Activated CD8-positive, alpha-beta memory T cell treated with anti-CD3 and anti-CD28 coated beads for 24 hours (primary cell): ENCODE measurements around the gene SCYGR7.
"Not testable (repeated sequence)": the region's sequence is repeated elsewhere in the genome, so short reads cannot be mapped to it uniquely, and the experiment has no call there.

Experiments used
- DNase-seq: peaks from one replicate; pipeline ENCODE4 v3.0.0-alpha.2; 2020

The SCYGR7 gene, protein sequence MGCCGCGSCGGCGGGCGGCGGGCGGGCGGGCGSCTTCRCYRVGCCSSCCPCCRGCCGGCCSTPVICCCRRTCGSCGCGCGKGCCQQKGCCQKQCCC

DNA sequence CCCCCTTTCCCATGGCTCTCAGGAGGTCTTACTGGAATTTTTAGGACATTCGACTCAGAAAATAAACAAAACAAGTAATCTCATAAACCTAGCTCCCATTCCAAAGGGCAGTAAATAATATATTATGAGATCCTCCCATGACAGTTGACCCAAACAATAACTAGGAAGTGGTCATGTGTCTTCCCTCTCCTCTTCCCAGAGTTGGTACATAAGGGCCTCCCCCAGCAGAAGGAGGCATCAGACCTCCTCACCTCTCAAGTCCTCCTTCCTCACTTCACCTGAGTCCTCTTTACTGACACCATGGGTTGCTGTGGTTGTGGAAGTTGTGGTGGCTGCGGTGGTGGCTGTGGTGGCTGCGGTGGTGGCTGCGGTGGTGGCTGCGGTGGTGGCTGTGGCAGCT is at the start of gene SCYGR7:
SCYGR7 (plus strand) TSS at position 301 of the 400 bp plus-strand sequence; CDS start at position 301, 0 bp downstream.
- DNase-seq, result no peak

DNA sequence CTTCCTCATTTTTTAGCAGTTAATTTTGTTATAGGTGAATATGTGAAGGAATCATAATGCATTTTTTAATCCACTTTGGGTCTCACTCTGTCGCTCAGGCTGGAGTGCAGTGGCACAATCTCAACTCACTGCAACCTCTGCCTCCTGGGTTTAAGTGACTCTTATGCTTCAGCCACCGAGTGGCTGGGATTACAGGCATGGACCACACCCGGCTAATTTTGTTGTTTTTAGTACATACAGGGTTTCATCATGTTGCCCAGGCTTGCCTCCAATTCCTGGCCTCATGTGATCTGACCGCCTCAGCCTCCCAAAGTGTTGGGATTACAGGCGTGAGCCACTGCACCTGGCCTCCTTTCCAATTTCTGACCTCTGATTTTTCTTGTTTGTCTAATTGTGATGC is 43.9 kb upstream of the SCYGR7 start:
- no peak for DNase-seq

DNA sequence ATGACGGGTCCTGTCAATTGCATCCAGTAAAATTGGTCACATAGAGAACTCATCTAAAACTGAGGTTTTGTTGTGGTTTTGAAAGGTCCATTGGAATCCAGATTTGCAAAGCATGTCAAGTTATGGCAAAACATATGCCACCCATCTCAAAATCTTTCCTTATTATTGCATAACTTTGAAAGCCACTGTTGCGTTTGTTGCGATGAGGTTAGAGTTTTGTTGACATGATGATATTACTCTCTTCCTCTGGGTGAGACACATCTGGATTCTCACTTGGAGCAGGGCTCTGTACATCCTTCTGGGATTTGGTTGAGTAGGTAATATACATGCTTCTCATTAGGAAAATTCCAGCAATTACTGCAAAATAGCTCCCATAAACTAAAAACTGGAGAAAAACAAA is 40.9 kb upstream of the SCYGR7 start:
- no peak for DNase-seq

DNA sequence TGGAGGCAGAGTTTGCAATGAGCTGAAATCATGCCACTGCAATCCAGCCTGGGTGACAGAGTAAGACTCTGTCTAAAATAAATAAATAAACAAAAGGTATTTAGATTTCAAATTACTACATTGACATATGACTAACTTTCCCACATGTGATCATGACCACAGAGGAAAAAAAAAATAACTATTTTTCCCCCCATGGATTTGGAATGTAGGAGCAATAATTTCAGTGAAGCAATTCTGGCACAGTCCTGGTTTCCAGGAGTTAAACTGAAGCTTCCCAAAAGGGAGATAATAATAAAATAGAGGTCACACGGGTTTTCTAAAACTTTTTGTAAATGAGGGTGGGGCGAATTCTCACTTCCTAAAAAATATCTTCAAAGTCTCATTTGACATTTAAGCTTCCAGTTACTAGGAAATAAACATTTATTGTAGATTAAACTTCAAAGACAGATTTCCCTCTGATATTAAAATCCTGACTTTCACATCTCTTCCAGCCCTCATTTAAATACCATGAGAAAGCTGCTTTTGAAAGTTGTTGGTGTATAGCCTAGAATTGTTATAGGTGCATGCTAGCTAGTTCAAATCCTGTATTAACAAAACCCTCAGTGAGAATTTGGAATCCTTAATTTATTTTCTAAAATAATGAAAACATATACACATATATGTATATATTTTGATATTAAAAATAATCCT is 31.0 kb upstream of the SCYGR7 start:
- DNase-seq, result no peak

DNA sequence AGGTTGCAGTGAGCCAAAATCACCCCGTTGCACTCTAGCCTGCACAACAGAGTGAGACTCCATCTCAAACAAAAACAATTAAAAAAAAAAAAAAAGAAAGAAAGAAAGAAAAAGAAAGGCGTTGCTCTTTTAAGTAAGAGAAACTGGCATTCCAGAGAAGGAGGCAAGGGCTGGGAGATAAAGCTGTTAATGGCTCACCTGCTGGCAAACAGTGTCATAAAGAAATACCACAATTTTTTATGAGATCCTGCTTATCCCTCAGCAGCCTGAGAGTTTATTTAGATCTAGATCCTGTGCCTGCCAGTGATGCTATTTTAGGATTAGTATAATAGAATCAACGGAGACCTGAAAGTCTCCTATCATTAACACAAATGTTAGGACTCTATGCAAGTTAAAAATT is 26.6 kb upstream of the SCYGR7 start:
- DNase-seq, result no peak

DNA sequence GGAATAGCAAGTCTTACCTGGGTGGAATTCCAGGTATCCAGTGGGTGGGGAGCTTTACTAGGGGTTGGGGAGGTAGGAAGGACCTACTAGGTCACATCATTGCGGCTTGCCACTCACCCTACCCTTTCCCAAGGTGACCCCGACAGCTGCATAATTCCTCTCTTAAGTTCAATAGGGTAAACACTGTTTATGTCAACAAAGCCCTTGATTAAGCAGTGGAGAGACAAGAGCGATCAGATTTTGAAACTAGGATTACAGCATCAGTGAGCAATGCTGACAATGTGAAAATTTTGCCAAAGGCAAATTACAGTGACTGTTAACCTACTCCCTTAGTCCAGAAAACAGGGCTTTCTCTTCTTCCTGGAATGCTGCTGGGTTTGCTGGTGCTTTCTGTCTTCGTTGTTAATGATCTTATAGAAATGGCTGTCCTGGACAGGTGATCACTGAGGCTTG is 24.8 kb upstream of the SCYGR7 start:
- DNase-seq, result no peak

DNA sequence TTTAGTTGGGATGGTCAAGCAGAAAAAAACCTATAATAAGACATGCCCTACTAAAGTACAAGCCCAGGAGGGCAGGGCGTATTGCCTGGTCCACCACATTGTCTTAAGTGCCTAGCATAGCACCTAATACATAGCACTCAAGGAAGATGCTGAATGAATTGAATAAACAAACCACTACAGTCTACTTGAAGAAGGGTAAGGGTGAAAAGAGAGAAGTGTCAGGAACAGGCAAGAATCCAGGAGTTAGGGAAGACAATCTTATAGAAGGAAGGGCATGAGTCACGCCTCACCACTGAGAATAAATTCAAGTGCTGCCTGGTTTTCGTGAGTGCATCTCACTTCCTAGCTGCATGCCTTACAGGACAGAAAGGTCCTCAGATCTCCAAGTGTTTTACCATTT is 24.2 kb upstream of the SCYGR7 start:
- DNase-seq, result no peak

DNA sequence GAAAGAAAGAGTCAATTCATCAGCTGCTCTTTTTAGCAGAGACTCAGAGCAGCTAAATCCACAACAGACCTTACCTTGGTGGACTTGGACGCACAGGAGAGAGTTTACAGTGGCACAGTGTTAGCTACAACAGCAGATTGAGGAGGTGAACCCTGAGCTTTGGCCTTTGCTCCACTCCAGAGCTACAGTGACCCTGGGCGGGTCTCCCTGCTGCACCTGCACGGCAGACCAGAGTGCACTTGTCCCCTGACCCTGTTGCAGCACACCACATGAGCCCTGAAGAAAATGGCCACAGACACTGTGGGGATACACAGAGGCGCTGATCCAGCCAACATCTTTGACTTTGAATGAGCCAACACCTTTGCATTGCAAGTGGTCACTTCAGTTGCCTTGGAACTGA is 21.3 kb upstream of the SCYGR7 start:
- no peak for DNase-seq

DNA sequence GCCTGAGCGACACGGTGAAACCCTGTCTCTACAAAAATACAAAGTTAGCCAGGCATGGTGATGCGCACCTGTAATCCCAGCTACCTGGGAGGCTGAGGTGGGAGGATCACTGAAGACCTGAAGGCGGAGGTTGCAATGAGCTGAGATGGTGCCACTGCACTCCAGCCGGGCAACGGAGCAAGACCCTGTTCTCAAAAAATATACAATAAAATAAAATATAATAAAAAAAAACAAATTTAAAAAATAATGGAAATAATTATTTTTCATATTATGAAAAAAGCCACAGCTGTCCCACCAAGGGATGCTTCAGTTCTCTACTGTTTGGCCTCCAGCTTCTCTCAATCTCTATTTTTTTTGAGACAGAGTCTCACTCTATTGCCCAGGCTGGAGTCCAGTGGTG is 20.7 kb upstream of the SCYGR7 start:
- DNase-seq, result no peak

DNA sequence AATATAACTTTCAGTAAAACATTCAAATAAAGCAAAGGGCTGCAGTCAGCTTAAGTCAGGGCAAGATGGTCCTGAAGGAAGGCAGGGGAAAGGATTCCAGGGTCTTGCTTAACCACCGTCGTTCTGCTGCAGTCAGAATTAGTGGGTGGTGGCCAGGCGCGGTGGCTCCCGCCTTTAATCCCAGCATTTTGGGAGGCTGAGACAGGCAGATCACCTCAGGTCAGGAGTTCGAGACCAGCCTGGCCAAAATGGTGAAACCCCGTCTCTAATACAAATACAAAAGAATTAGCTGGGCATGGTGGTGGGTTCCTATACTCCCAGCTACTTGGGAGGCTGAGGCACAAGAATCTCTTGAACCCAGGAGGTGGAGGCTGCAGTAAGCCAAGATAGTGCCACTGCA is 17.1 kb upstream of the SCYGR7 start:
- no peak for DNase-seq

DNA sequence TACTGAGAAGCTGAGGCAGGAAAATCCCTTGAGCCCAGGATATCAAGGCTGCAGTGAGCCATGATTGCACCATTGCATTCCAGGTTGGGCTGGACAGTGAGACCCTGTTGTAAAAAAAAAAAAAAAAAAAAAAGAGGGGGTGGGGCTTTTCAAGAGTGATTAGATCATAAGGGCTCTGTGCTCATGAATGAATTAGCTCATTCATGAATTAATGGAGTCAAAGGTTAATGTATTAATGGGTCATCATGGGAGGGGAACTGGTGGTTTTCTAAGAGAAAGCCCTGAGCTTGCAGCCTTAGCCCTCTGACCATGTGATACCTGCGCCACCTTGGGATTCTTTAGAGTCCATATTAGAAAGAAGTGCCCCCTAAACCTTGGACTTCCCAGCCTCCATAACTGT is 14.8 kb upstream of the SCYGR7 start:
- no peak for DNase-seq

DNA sequence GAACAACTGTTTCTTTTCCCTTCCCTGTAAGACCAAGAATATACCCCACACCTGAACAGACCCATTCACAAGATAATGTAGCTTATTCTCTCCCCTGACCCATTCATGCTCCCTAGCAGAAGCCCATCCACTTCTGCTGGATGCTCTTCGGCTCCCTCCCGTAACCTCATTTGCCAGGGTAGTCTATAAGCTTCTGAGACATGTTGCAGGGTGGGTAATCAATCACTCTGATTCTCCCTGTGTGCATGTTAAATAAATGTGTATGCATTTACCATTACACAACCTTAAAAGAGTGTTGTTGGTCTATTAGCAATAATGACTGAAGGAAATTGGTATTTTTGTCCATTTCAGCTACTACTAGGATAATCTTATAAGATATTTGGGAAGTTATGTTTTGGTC is 11.6 kb upstream of the SCYGR7 start:
- no peak for DNase-seq

DNA sequence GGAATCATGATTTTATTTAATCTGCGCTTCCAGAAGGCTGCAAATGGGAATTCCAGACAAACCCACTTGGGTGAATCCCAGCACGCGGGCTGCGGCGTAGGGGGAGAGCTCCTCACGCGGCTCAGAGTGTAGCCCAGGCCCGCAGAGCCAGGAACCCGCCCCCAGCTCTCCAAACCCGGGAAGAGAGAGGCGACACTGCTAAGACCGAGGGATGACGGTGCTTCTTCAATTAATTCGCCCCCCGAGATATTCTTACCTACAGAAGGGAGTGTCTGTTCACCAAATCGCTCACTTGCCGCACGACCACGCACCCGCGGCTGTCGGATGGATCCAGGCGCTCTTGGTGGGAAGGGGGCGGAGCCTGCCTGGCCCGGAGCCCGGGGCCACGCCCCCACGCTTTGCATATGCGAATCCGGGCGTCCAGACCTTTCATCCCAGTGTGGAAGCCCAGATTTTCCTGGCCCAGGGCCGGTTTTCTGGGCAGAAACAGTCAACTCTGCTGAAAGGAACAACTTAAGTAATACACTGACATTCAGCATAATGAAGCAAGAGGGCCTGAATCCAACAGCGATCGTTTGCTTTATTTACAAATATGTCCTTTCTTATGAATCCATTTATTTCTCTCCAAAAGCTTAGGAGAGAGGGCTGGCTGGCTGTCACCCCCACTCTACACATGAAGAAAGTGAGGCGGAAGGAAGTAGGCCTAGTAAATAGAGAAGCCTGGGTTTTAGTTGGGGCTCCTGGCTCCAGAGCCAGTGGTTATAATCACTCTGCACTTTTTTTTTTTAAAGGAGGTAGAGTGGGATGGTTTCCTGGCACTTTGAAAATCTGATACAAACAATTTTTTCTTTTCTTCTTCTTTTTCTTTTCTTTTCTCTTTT is 10.2 kb upstream of the SCYGR7 start, which contains the start of gene SLC19A3:
SLC19A3 (minus strand) TSS at position 342 of the 881 bp plus-strand sequence. CDS start 15,710 bp downstream, outside the sequence.
- no peak for DNase-seq

DNA sequence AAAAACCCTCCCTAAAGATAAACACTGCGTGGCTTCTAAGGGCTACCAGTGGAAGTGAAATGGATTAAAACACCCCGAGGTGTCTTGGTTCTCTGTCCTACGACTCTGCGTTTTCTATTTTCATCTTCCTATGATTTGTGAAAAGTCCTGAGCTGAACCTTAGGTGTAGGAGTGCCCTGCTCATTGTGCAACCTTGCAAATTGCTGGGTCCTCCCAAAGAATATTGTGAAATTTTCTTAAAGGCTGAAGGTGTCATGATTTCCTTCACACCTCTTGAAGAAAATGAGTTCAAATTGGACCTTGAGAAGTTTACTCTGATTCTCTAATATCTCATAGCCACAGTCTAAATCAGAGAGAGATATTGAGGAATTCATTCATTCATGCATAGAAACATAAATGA is 8.5 kb upstream of the SCYGR7 start:
- no peak for DNase-seq

DNA sequence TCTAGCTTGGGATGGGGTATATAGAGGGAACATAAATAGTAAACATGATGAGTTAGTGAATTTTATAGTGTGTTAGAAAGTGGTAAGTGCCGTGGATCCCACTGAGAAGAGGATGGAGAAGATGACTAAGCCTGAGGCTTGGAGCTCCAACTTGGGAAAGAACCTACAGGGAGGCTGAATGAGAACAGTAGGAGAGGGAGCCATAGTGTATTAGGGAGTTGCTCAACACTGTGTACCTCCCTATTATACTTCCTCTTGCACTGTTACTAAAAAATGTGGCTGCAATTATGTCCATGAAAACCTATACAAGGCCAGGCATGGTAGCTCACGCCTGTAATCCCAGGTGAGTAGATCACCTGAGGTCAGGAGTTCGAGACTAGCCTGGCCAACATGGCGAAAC is 7.5 kb upstream of the SCYGR7 start:
- DNase-seq, result no peak

DNA sequence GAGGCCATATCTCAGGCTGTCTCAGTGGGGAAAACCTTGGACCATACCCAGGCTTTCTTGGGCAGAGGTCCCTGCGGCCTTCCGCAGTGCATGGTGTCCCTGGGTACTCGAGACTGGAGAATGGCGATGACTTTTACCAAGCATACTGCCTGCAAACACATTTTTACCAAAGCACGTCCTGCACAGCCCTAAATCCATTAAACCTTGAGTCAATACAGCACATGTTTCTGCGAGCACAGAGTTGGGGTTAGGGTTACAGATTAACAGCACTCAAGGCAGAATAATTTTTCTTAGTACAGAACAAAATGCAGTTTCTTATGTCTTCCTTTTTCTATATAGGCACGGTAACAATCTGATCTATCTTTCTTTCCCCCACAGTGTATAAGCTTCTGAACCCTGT is 5.3 kb upstream of the SCYGR7 start:
- not testable (repeated sequence) for DNase-seq

DNA sequence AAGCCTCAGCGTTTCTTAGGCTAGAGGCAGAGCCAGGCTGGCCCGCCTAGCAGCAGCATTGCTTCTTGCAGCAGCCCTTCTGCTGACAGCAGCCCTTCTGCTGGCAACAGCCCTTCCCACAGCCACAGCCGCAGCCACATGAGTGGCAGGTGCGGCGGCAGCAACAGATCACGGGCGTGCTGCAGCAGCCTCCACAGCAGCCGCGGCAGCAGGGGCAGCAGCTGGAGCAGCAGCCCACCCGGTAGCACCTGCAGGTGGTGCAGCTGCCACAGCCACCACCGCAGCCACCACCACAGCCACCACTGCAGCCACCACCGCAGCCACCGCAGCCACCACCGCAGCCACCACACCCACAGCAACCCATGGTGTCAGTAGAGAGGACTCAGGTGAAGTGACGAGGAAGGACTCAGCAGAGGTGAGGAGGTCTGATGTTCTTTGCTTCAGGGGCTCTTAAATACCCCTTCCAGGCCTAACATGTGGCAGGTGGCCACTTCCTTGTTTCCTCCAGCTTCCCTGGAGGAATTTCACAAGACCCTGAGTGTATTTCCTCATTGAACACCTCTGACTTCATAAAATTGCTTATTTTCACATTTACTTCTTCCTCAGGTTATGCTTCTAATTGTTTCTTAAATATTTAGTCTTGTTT is 3.6 kb upstream of the SCYGR7 start, which contains the start of gene SCYGR6:
SCYGR6 (minus strand) TSS at position 364 of the 646 bp plus-strand sequence; CDS start at position 364, 0 bp downstream.
- DNase-seq, result no peak

DNA sequence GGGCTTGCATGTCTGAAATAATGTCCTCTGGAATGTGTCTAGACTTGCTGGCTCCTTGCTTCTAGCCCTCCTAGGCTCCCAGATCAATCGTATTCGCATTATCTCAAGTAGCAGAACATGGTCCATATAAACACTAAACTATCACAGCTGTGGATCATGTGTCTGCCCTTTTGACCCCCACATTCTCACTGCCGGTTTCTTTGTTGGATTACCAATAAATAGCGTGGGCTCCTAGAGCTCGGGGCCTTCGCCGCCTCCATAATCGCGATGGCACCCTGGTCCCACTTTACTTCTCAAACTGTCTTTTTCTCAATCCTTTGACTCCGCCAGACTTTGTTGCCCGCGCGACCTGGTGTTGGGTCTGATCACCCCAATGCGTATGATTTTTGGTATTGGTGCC is 11.2 kb downstream of the SCYGR7 start:
- no peak for DNase-seq

DNA sequence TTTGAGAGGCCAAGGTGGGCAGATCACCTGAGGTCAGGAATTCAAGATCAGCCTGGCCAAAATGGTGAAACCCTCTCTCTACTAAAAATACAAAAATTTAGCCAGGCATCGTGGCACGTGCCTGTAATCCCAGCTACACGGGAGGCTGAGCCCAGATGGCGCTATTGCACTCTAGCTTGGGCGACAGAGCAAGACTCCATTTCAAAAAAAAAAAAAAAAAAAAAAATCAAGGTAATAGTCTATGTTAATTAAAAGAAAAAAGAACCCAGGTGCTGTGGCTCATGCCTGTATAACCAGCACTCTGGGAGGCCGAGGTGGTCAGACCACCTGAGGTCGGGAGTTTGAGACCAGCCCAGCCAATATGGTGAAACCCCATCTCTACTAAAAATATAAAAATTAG is 12.6 kb downstream of the SCYGR7 start:
- DNase-seq, result not testable (repeated sequence)

DNA sequence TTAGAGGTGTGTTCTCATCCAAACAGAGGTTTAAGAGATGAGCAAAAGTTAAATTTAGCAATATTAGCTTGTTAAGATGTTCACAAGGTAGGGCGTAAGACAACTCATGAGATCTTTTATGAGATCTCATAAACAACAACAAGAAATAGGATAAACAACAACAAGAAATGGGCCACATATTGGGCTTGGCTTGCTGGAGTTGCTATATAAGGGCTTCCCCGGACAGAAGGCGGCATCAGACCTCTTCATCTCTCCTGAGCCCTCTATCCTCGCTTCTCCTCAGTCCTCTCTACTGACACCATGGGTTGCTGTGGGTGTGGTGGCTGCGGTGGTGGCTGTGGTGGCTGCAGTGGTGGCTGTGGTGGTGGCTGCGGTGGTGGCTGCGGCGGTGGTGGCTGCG is 17.5 kb downstream of the SCYGR7 start, which contains the start of gene SCYGR8:
SCYGR8 (plus strand) TSS at position 301 of the 400 bp plus-strand sequence; CDS start at position 301, 0 bp downstream.
- no peak for DNase-seq

DNA sequence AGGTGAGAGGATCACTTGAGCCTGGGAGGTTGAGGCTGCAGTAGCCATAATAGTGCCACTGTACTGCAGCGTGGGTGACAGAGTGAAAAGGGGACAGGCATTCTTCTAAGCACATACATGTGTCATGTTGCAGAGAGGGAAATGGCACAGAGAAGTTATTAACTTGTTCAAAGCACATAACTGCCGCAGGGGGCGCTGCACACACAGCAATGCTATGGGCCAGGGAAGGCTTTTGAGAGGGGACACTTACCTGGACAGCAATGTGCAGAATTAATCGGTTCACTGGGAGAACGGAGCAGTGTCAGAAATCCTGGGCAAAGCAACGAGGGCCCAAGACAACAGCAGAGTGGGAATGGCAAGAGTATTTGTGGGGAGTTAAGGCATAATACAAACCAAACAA is 19.9 kb downstream of the SCYGR7 start:
- DNase-seq, result no peak

DNA sequence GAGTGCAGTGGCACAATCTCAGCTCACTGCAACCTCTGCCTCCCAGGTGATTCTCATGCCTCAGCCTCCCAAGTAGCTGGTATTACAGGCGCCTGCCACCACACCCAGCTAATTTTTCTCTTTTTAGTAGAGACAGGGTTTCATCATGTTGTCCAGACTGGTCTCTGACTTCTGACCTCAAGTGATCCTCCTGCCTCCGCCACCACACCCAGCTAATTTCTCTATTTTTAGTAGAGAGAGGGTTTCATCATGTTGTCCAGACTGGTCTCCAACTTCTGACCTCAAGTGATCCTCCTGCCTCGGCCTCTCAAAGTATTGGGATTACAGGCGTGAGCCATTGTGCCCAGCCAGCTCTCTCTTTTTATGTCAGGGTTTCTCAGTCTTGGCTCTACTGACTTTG is 28.1 kb downstream of the SCYGR7 start:
- not testable (repeated sequence) for DNase-seq
